GM18519 (cell line): ENCODE data around the gene CCT6B.

Source experiments
- ATAC-seq: cut with Tn5 transposase; IDR thresholded peaks from one replicate; pipeline ENCODE4 v1.9.1; 2021; ENCODE audit warnings: mild to moderate bottlenecking, moderate library complexity; ENCODE audit not compliant: unreplicated experiment, low FRiP score

Gene CCT6B

DNA sequence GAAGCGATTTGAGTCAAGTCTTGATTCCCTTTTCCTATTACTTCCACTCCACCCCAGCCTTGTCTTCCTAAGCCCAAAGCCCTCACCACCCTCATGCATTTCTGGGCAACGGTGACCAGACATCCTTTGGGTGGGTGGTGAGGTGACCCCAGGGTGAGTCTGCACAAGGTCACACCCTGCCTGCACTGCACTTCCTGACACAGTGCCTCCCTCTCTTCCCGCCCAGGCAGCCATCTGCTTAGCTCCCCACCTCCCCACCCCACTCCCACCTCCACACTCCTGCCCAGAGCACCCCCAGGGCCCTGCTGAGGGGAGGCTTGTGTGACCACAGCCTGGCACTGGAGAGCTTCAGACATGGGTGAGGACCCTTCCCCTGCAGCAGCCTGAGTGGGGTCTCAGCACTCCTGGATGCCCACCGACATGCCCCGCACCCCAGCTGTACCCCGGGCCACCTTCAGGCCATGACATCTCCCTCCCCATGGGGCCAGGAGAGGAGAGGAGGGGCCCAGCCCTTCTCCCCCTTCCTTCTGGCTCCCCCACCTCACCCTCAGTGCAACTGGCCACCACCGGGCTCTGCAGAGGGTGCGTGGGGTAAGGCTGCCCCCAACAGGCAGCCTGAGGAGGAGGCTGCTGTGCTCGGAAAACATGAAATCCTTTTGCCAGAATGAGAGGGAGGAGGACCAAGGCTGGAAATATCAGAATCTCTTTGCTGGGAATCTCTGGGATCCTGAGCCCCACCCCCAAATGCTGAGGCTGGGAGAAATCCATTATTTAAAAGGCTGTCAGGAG lies 68.6 kb downstream of the CCT6B start:
- ATAC-seq, result no peak

DNA sequence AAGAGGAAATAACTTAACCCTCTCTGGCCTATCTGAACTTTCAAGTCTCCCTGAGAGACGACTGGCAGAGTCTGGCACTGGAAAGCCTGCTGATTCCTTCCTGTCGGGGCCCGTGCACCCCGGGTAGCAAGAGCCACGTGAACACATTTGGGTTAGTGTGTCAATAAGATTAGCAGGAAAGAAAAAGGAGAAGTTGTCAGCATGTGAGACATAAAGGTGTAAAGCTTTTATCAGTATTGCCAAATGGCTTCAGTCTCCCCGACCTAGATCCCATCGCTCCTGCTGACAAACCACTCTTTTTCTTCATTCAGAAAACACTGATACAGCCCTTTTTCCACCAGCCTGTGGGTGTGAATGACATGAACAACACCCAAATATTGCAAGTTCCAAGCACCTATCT lies 74.4 kb downstream of the CCT6B start:
- no peak for ATAC-seq

DNA sequence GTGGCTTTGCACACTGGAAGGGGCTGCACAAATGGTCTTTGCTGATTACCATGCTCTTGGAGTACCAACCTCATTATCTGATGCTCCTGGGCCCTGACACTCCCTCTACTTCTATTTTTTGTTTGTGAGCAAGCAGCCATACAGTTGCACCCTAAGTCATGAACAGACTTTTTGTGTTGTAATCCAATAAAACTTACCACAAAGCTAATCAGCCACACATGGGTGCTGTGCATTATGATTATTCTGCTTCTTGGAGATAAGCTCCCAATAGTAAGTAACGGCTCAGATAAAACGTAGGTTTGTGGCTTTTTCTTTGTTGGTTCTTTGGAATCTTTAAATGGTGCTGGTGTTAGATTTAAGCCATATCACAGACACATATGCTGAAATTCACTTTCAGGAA lies 76.2 kb downstream of the CCT6B start:
- no peak for ATAC-seq

DNA sequence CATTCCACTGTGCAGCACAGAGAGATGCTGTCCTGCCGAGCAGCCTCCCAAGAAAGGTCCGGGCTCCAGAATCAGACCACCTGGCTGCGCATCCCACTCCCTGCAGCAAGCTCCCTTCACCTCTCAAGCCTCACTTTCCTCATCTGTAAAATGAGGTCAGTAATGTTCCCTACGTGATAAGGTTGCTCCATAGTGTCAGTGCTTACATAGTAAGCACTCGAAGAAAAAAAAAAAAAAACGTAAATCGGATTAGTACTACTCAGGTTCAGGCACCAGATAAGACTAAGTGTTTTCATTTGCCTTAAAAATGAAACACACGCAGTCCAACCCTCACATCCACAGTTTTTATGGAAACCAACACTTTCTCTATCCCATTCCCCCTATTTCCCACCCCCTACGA lies 76.7 kb downstream of the CCT6B start:
- no peak for ATAC-seq

DNA sequence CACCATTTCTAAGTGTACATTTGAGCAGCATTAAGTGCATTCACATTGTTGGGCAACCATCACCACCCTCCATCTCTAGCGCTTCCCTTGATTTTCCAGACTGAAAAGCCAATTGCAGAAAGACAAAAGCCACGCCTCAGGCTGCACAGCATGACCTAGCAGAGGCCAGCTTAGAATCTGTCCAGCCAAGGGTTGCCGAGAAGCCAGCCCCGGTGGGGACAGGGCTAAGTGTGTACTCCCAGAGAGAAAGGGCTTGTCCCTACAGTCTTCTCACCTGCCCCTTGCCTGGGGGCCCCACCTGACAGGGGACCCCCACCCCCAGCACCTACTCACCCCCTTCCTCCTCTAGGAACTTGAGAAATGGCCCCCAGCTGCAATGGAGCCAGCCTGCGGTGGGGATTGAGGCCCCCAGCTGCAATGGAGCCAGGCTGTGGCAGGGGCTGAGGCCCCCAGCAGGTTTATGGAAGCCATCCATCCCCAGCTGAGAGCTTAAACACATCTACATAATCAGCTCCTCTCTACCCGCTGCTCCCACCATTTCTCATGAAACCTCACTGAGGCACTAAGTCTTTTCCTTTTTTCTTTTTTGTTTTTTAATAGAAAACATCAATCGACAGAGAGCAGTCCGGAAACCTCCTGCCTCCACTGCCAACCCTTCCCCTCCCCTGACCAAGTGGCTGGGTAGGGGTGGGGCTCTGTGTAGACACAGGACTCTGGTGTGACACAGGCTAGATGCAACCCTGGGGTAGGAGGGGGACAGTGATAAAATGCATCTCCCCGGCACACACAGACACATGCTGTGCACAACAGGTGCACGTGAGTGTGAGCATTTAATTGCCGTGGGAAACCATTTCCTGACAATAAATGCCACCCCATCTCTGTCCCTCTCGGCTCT lies 77.9 kb downstream of the CCT6B start:
- ATAC-seq, result no peak

DNA sequence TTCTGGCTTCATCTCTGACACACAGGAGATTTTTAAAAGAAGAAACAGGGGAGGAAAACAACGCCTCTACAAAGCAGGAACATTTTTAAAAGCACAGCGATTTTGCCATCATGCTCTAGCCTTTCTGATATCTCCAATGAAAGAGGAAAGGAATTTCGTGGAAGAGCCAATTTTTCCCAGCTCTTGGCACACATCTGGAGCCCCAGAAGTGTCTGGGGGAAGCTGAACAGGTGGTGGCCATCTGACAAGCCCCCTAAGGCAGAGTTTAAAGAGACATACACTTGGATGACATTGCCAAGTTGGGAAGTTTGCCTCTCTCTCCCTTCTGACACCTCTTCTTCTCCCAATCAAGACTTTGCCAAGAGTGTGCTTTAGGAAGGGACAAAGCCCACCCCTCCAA lies 82.1 kb downstream of the CCT6B start:
- ATAC-seq, result no peak
